ENCODE data around the gene SLC25A3.

- TF ChIP-seq CTCF (IDR thresholded peaks at IDR 0.05) = no peak
- TF ChIP-seq EZH2 (IDR thresholded peaks at IDR 0.05; ENCODE audit: borderline replicate concordance, insufficient read depth, low read depth, low read length, poor library complexity, severe bottlenecking) = no peak
Observed at GRCh38 chr12:98610596-98610995, 17.1 kb downstream of the SLC25A3 start.
